KBM-7 (cell line): ENCODE results near the gene CCDC32.
"Not testable (repeated sequence)": the region's sequence is repeated elsewhere in the genome, so short reads cannot be mapped to it uniquely, and the experiment has no call there.

Source experiments
- DNase-seq: peaks from one replicate; pipeline ENCODE4 v3.0.0-alpha.2; 2015
- in situ Hi-C: fragments of 300-500 bp; cut with MboI; formaldehyde crosslinking; loops from 2 replicates; pipeline ENCODE4 v1.14.3; 2020; ENCODE audit warnings: low sequenced_read_pairs, low pct_unique_long_range_greater_than_20kb, mixed read lengths

The CCDC32 gene

GRCh38 chr15:40564591-40565332 lies at the start of gene CCDC32:
Gene CCDC32, minus strand, starts transcription at chr15:40565042. Its CDS starts 2,027 bp downstream, at chr15:40563015.
- in situ Hi-C loops = no loop called here
- peak; percentile 98 for DNase-seq

GRCh38 chr15:40613080-40613479 lies 48.2 kb upstream of the CCDC32 start:
- no peak for DNase-seq

GRCh38 chr15:40603935-40604334 lies 39.1 kb upstream of the CCDC32 start:
- no peak for DNase-seq

More at GRCh38 chr15:40613080-40613479, 48.2 kb upstream of the CCDC32 start:
- in situ Hi-C loops = no loop called here

GRCh38 chr15:40600956-40601355 lies 36.1 kb upstream of the CCDC32 start:
- in situ Hi-C loops = no loop called here
- no peak for DNase-seq

More at GRCh38 chr15:40603935-40604334, 39.1 kb upstream of the CCDC32 start:
- in situ Hi-C loops = no loop called here

GRCh38 chr15:40598672-40599071 lies 33.8 kb upstream of the CCDC32 start:
- no peak for DNase-seq
- in situ Hi-C loops = no loop called here

- in situ Hi-C loops = no loop called here
- no peak for DNase-seq
Measured at GRCh38 chr15:40598126-40598525, 33.3 kb upstream of the CCDC32 start.

- in situ Hi-C loops = no loop called here
- no peak for DNase-seq
Measured at GRCh38 chr15:40597024-40597423, 32.2 kb upstream of the CCDC32 start.

- in situ Hi-C loops = no loop called here
- DNase-seq = no peak
Measured at GRCh38 chr15:40595773-40596172, 30.9 kb upstream of the CCDC32 start.

- DNase-seq = peak; percentile 9
- in situ Hi-C loops = no loop called here
Measured at GRCh38 chr15:40595219-40595618, 30.4 kb upstream of the CCDC32 start.

- no peak for DNase-seq
Measured at GRCh38 chr15:40594429-40594836, 29.6 kb upstream of the CCDC32 start.

GRCh38 chr15:40593588-40594428 lies 29.0 kb upstream of the CCDC32 start, which contains the start of gene KNL1:
Gene KNL1, plus strand, starts transcription at chr15:40594249. Its CDS starts 8,683 bp downstream, at chr15:40602932.
- in situ Hi-C loops = no loop called here
- DNase-seq = peak; percentile 99

More at GRCh38 chr15:40594429-40594836, 29.6 kb upstream of the CCDC32 start:
- in situ Hi-C loops = no loop called here

- in situ Hi-C loops = no loop called here
- no peak for DNase-seq
Measured at GRCh38 chr15:40593165-40593564, 28.3 kb upstream of the CCDC32 start.

GRCh38 chr15:40591389-40591788 lies 26.5 kb upstream of the CCDC32 start:
- DNase-seq = no peak
- in situ Hi-C loops = no loop called here

GRCh38 chr15:40590667-40591050 lies 25.8 kb upstream of the CCDC32 start:
- in situ Hi-C loops = no loop called here
- no peak for DNase-seq

- in situ Hi-C loops = no loop called here
- no peak for DNase-seq
Measured at GRCh38 chr15:40584191-40584590, 19.3 kb upstream of the CCDC32 start.

GRCh38 chr15:40582726-40583246 lies 17.9 kb upstream of the CCDC32 start:
- DNase-seq = no peak
- in situ Hi-C loops = no loop called here

GRCh38 chr15:40581796-40582195 lies 17.0 kb upstream of the CCDC32 start:
- in situ Hi-C loops, DNase-seq: not testable (repeated sequence)

- in situ Hi-C loops = no loop called here
- DNase-seq = no peak
Measured at GRCh38 chr15:40578892-40579291, 14.1 kb upstream of the CCDC32 start.

- DNase-seq, in situ Hi-C loops: not testable (repeated sequence)
Measured at GRCh38 chr15:40576914-40577313, 12.1 kb upstream of the CCDC32 start.

- in situ Hi-C loops = no loop called here
- no peak for DNase-seq
Measured at GRCh38 chr15:40575113-40575512, 10.3 kb upstream of the CCDC32 start.
